GM18873 (cell line): Measurements from ENCODE around the gene ATG2B.

Source experiments
- ATAC-seq: cut with Tn5 transposase; IDR thresholded peaks from one replicate; pipeline ENCODE4 v1.9.1; 2021; ENCODE audit warnings: mild to moderate bottlenecking, moderate library complexity, moderate number of reproducible peaks; ENCODE audit not compliant: unreplicated experiment, low FRiP score

The ATG2B gene

DNA sequence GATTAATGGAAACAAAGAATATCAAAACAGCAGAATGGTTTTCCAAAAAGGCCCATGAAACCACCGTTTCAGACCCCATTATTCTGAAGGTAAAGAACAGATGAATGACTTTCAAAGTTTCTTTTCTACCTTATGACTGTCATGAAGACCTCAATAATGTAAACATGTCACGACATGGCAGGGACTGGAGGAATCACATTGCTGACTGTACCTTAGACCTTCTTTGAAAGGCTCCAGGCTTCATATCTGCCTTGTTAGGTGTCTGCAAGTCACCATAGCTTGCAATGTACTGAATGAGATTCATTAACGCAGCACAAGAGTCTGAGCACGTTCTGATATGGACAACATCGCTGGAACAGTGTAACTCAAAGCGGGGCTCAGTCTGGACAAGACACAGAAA lies 52.2 kb downstream of the ATG2B start:
- no peak for ATAC-seq

DNA sequence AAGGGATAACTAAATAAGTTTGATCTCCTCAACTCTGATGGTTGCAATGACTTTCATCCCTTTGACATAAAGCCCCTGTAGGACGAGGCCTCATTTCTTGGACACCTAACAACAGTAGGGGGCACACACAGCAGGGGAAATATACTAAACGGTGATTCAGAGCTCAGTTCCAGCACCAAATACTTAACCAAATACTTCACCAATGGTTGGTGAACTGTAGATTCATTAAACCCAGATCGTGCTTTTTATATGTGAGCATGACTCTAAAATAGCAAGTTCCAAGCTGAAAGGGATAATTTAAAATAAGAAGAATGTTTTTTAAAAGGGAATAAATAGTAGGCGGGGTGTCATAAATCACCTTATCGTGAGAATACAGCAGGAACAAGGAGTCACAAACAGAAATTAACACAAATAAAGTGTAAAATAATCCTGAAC lies 53.2 kb downstream of the ATG2B start:
- no peak for ATAC-seq

DNA sequence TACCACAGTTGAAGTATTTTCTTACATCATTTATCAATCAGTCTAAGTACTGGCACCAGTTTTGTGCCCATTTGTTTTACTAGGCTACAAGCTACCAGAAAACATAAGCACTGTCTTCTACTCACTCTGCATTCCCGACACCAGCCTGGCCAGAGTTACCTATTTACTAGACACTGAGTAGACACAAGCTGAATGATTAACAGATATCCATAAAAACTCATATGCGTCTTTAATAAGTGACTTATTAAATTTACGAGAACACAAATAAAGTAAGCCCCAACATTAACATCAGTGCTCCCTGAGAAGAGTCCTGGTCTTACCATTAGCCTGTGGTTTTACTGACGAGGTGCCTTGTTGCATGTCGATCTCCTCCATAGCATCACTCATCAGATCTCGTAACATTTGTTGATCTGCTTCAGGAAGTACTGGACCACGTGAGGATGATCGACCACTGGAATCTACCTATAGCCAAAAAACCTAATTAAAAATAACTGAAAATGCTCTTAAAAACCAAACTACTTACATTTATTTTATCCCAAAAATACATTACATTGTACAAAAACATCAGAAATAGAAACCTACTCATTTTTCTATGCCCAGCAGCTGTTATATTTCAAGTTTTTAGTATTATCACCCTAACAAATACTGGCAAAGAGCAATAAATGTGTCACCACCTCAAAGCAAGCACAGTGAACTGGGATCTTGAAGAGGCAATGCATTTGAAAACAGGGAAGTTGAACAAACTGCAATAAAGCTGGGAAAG lies 53.8 kb downstream of the ATG2B start:
- ATAC-seq, result no peak

DNA sequence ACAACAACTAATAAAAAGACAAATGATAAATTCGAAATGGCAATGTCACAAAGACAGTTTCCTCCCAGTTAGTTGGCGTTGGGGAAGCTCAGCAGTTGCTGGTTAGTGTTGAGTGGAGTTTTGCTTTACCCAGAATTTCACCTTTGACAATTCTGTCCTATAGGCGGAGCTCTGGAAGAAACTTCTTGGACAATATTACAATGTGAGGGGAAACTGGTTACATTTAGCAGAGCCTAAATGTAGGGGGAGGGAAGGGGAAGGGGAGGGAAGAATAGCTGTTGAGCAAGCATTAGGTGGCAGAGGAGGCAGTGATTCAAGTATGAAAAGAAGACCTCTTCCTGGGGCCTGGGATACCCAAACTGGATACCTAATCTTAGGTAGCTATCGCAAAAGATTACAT lies 55.7 kb downstream of the ATG2B start:
- no peak for ATAC-seq

DNA sequence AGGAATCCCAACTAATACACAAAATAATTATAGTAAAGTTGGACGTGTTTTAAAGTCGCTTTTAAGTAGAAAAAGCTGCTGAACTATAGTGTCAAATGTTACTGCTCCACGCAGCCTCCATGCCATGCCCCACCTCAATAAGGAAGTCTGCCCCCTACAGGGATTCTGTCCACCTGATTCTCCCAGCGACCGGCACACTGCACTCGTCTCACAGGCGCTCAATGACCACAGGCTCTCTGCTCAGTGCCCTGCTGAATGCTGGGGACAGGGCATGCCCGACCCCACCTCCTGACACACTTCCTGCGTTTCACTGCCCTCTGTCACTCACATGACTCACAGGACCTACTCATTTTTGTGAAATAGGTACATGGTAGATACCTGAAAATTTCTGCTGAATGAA lies 58.2 kb downstream of the ATG2B start:
- ATAC-seq, result no peak

DNA sequence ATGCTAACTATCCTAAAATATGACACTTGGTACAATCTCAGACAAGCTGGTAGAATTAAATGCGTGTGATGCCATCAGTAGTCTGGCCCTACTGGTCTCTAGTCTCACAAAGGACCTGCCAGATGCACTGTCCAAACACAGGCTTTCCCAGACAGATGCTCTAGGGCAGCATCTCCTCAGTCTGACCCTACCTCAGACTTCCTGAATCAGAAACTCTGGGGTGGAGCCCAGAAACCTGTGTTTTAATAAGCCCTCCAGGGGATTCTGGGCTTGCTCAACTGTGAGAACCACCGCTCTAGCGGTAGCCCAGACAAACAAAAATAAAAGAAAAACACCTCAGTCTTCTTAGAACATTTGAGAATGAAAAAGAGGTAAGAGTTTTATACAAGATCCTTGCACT lies 59.2 kb downstream of the ATG2B start:
- no peak for ATAC-seq

DNA sequence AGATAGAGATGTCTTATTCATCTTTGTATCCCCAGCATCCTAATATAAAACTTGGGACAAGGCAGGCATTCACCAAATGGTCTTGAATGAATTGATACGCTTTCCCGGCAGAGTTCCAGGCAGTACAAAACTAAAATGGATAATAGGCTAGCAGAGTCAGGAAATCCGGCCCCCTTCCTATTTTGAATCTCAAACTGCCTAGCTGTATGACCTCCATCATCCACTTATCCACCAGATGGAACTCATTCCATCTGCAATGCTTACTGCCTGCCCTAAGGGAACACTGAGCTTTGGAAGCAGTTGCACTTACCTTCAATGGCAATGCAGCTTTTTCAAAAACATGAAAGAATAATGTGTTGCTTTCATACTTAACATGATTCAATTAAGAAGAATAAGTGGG lies 63.7 kb downstream of the ATG2B start:
- ATAC-seq, result no peak

DNA sequence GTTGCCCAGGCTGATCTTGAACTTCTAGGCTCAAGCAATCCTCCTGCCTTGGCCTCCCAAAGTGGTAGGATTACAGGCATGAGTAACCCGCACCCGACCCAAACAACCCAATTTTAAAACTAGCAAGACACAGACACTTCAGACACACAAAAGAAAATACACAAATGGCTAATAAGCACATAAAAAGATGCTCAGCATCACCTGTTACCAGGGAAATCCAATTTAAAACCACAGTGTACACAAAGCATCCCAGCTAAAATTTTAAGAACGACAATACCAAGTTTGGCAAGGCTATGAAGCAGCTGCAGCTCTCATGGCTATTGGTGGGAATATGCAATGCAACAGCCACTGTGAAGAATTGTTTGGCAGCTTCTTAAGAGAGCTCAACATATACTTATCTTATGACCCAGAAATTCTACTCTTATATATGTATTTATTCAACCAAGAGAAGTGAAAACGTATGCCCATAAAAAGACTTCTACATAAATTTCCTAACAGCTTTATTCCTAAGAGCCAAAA lies 65.1 kb downstream of the ATG2B start:
- ATAC-seq, result no peak

DNA sequence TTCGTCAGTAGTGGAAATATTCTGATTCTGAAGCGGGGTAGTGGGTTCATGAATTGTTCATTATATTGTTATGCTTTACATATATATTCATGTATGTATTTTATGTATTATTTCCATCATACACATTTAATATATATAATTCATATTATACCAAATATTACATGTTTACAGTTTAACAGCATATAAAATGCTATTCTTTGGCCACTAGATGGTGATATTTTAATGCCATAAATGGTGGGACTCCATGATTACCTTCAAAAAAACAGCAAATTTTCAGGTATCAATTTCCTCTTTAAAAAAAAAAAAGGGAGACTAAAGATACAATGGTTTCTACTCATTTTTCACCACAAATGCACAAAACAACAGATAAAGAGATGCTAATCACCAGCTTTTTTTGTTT lies 66.1 kb downstream of the ATG2B start:
- no peak for ATAC-seq

DNA sequence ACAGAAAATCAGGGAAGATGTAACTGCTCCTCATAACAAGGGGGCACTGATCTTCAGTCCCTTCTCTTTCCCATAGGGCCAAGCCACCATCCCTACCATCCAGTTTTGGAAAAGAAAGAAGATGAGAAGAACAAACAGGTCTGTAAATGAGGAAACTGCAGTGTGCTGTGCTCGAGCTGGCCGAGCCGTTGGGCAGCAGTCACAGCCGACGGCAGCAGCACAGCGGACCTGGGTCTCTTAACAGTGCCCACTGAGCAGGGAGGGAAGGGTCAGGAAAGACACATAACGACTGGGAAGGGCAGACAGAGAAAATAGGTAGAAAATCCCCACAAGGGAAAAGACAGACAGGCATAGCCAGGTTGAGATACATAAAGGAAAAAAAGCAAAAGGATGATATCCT lies 68.9 kb downstream of the ATG2B start:
- ATAC-seq, result no peak

DNA sequence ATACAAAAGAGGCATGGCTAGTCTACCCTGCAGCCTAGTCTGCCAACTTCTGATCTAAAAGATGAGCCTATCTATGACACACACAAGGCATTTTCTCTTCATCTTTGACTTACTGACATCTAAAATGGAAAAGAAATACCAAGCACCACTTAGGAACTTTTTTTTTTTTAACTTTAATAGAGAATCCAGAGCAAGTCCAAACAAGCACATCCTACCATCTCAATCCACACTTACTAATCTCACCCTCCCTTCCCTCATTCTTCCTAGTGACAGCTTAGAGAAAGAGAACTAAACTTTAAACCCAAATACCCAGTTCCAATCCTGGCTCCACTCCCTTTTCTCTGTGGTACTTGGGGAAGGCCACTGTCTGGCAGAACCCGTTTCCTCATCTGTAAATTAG lies 75.3 kb downstream of the ATG2B start:
- ATAC-seq, result no peak

DNA sequence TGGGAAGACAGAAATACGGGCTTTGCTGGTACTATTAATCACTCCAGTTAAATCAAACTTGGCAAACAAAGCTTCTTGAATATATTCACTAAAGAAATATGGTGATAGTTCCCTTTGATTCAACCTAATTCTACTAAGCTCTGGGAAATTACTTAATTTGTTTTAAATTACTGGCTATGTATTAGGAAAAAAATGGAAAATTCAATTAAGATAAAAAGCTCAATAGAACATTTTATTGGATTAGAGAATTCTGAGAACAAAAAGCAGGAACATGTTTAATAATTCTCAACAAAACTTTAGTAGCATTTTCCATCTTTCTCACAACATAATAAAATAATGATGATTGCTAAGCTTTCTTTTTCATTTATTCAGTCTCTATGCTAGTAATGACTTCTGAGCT lies 76.9 kb downstream of the ATG2B start:
- no peak for ATAC-seq

DNA sequence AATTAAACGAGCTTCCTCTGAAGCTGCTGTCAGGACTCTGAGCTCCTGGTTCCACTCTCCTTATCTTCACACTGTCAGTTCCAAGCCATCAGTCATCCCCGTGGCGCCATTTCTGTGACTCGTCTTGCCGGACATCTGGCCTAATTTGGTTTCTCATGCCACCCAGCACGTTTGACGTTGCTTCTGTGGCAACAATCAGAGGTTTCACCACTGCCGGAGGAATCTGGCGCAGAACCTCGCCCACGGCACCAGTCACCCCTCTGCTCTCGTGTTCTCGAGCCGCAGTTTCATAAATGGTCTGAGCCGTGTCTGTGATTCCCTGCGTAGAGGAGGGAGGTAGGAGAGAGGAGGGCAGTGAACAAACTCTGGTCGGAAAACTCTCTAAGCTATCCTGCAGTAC lies 77.5 kb downstream of the ATG2B start:
- no peak for ATAC-seq

DNA sequence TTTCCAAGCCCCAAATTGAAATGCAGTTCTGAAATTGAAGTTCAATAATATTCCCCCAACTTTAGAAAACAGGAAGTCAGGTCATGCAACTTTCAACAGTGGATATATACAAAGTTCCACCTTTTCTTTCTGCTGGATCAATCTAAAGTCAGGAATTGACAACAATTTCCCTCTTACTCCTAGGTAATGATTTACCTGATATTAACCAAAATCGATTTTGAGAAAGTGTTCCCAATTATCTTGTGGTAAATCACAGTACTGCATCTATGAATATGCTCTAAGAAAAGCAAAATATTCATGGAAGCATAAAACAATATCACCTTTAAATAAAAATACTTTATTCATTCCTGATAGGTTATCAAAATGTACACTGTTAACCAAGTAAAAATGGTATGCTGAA lies 78.7 kb downstream of the ATG2B start:
- no peak for ATAC-seq

DNA sequence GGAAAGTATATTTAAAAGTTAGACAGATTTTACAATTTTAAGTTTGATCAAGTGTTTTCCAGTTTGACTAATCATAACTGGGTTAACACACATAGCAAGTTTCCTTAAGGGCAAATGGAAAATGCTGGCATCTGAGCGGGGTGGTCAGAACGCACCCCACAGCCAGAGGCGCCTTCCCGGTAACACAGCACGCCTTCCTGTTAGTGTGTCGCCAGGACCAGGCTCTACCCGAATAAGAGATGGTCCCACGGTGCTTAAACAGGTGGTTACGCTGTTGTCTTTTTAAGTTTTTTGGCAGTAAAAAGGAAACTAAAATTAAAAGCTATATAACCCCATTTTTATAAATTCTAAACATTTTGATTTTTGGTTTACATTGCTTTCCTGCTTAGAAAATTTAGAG lies 79.1 kb downstream of the ATG2B start:
- no peak for ATAC-seq

DNA sequence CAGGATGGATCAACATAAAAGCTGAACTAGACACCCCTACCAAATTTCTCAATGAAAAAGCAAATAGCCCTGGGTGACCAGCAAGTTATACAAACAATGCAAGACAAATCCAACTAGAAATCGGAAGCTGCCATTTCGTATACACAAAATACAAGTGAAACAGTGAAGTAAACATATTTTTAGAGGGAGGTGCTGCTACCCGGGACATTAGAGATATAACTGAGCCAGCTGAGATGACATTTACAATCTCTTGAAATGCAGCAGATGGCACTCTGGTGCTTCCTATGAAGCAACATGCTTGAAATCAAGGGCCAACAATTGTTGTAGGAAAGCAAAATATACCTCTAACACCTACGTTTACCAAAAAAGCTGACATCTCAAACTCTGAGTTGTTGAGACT lies 81.7 kb downstream of the ATG2B start:
- ATAC-seq, result no peak

DNA sequence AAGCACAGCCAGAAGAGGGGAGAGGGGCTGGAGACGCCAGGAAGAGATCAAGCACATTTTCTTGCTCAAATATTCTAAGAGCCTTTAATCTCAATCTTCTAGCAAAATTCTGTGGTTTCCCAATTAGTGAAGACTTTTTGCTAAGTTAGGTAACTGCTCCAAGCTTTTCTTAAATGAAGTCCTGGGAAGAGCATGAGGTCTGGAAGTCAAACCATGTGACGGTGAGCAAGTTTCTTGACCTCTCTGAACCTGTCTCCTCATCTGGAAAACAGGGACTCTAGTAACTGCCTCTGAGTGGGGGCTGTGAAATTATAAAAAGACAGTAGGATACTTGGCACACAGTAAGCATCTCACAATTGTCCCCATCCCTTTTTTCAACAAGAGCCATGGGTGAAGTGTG lies 83.0 kb downstream of the ATG2B start:
- ATAC-seq, result no peak

DNA sequence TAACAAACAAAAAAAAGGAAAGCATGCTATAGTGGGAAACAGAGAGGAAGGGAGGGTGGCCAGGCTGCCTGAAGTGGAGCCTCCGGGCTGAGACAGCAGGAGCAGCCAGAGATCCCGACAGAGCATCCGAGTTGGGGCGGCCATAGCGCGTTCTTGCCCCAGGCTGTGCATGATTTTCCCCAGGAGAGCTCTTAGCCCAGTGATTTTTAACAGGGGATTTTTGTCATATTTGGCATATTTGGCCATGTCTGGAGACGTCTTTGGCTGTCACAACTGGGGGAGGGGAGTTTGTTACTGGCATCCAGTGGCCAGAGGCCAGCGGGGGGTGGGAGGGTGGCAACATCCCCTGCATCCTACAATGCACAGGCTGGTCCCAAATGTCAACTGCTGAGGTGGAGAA lies 83.6 kb downstream of the ATG2B start:
- no peak for ATAC-seq

DNA sequence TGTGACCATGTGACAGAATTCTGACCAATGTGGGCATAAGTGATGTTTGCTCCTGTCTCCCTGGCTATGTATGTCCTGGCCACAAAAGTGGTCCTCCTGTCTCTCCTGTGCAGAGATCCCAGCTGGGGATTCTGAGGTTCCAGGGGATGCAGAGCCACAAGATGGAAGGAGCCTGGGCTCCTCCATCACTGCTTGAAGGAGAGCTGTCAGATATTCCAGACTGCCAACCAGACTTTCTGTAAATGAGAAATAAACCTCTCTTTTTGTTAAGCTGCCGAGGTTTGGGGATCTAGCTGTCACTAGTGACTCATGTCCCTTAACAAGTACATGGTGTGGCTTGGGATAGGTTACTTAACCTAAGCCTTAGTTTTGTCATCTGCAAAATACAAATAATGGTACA lies 85.3 kb downstream of the ATG2B start:
- no peak for ATAC-seq

DNA sequence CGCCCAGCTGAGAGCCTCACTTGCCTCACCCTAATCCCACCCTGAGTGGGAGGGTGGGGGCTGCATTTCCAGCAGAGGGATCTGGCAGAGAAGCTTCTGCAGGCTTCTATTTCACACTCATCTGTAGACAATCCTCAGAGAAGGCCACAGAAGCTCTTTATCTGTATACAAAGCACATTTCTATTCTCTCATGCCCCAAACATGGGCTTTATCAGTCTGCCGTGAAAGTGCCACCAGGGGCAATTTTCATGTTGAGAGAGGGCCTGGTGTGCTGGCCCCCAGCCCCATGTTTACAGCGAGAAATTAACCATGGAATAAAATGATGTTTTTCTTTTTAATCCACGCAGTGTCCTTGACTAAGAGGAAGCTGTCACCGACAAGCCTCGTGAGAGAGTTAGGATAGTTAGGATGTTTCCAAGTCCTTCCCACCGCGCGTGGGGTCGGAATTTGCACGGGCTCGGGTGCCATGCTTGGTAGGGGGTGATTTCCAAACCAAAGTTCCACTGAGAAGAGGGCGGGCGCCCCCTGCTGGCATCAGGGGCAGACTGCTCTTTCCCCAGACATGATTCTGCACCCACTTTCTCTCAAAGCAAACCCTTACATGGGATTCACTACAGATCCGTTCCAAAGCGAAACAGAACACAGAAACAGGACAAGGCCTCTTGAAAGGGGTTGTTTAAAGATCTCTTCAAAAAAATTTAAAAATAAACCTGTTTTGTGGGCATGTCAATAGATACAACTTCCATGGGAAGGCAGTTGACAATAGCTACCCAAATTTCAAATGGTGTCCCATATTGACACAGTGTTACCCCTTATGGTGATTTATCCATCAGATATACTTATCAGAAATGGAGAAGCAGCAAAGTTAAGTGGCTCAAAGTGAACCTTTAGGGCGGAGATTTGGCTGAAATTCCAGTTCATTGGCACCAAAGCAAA lies 87.7 kb downstream of the ATG2B start:
- ATAC-seq, result no peak

DNA sequence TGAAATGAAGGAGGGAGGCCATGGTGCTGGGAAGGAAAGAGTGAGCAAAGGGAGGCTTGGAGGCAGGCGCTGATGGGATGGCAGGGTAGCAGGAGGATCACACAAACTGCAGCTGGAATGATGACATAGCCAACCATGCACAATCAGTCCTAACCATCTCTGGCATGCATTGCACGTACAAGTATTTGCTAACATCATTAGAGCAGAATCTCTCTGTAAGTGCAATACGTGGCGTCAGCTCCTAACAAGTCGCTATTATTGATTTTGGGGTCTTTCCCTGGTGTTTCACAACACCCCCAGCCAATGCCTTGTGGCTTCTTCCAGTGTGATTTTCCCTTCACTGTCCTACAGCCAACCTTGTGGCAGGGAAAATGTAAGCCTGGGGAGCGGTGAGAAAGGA lies 88.6 kb downstream of the ATG2B start:
- ATAC-seq, result no peak

DNA sequence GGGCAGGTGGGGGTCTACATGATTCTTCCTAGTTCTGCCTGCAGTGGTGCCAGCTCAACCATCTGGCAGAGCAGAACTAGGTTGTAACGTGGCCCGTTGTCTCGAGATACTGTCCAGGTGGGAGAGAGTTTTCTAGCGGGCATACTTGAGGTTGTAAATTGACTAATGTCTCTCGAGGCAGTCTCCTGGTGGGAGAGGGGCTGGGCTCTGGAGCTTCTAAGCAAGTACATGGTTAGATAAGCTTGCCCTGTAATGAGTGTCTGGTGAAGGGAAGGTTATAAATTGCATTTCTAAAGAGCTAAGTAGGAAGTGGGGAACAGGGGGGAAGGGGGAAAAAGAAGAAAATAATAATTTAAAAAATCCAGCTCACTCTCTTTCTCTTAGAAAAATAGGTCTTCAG lies 89.0 kb downstream of the ATG2B start:
- ATAC-seq, result no peak
